ENCODE measurements around the gene VIT.

Gene VIT

GRCh38 chr2:36802952-36803351 lies 106.4 kb downstream of the VIT start:
- no peak for TF ChIP-seq RAD21 (IDR thresholded peaks at IDR 0.05; ENCODE audit: low read depth)
- no peak for TF ChIP-seq REST (IDR thresholded peaks at IDR 0.05; ENCODE audit: low read depth)
- no peak for TF ChIP-seq TCF12 (IDR thresholded peaks at IDR 0.05; ENCODE audit: low read depth)
- TF ChIP-seq EP300 (IDR thresholded peaks at IDR 0.05; ENCODE audit: borderline replicate concordance): no peak
- TF ChIP-seq CREB1 (IDR thresholded peaks at IDR 0.05; ENCODE audit: low read depth): no peak
- no peak for TF ChIP-seq TAF1 (IDR thresholded peaks at IDR 0.05; ENCODE audit: low read depth)
- TF ChIP-seq ZBTB7A (IDR thresholded peaks at IDR 0.05; ENCODE audit: low read depth): no peak
- no peak for TF ChIP-seq EGR1 (IDR thresholded peaks at IDR 0.05)
- TF ChIP-seq CEBPB (IDR thresholded peaks at IDR 0.05): no peak
- TF ChIP-seq MAX (IDR thresholded peaks at IDR 0.05): no peak
- TF ChIP-seq FOXM1 (IDR thresholded peaks at IDR 0.05; ENCODE audit: borderline replicate concordance, low read depth): no peak
- no peak for TF ChIP-seq TEAD4 (IDR thresholded peaks at IDR 0.05)
- no peak for TF ChIP-seq NFIC (IDR thresholded peaks at IDR 0.05)
- TF ChIP-seq USF1 (IDR thresholded peaks at IDR 0.05): no peak
- TF ChIP-seq YY1 (IDR thresholded peaks at IDR 0.05; ENCODE audit: low read depth): no peak

GRCh38 chr2:36805635-36806224 lies 109.2 kb downstream of the VIT start:
- TF ChIP-seq EP300 (IDR thresholded peaks at IDR 0.05; ENCODE audit: borderline replicate concordance) (no peak), YY1 (IDR thresholded peaks at IDR 0.05; ENCODE audit: low read depth) (no peak), REST (IDR thresholded peaks at IDR 0.05; ENCODE audit: low read depth) (no peak), RAD21 (IDR thresholded peaks at IDR 0.05; ENCODE audit: low read depth) (no peak), TEAD4 (IDR thresholded peaks at IDR 0.05) (no peak), FOXM1 (IDR thresholded peaks at IDR 0.05; ENCODE audit: borderline replicate concordance, low read depth) (no peak), MAX (IDR thresholded peaks at IDR 0.05) (no peak), TAF1 (IDR thresholded peaks at IDR 0.05; ENCODE audit: low read depth) (no peak), EGR1 (IDR thresholded peaks at IDR 0.05) (no peak), ZBTB7A (IDR thresholded peaks at IDR 0.05; ENCODE audit: low read depth) (no peak), USF1 (IDR thresholded peaks at IDR 0.05) (no peak), CEBPB (IDR thresholded peaks at IDR 0.05) (no peak), TCF12 (IDR thresholded peaks at IDR 0.05; ENCODE audit: low read depth) (no peak), CREB1 (IDR thresholded peaks at IDR 0.05; ENCODE audit: low read depth) (no peak), NFIC (IDR thresholded peaks at IDR 0.05) (no peak)

- TF ChIP-seq TAF1 (IDR thresholded peaks at IDR 0.05; ENCODE audit: low read depth) (no peak), EGR1 (IDR thresholded peaks at IDR 0.05) (no peak), TCF12 (IDR thresholded peaks at IDR 0.05; ENCODE audit: low read depth) (no peak), YY1 (IDR thresholded peaks at IDR 0.05; ENCODE audit: low read depth) (no peak), EP300 (IDR thresholded peaks at IDR 0.05; ENCODE audit: borderline replicate concordance) (no peak), NFIC (IDR thresholded peaks at IDR 0.05) (no peak), CEBPB (IDR thresholded peaks at IDR 0.05) (no peak)
Observed at GRCh38 chr2:36807223-36807886, 110.8 kb downstream of the VIT start.

- no peak for TF ChIP-seq USF1 (IDR thresholded peaks at IDR 0.05)
- no peak for TF ChIP-seq RAD21 (IDR thresholded peaks at IDR 0.05; ENCODE audit: low read depth)
- no peak for TF ChIP-seq REST (IDR thresholded peaks at IDR 0.05; ENCODE audit: low read depth)
- no peak for TF ChIP-seq YY1 (IDR thresholded peaks at IDR 0.05; ENCODE audit: low read depth)
- no peak for TF ChIP-seq TCF12 (IDR thresholded peaks at IDR 0.05; ENCODE audit: low read depth)
- no peak for TF ChIP-seq MAX (IDR thresholded peaks at IDR 0.05)
- TF ChIP-seq FOXM1 (IDR thresholded peaks at IDR 0.05; ENCODE audit: borderline replicate concordance, low read depth): no peak
- no peak for TF ChIP-seq TAF1 (IDR thresholded peaks at IDR 0.05; ENCODE audit: low read depth)
- TF ChIP-seq EP300 (IDR thresholded peaks at IDR 0.05; ENCODE audit: borderline replicate concordance): no peak
- no peak for TF ChIP-seq CEBPB (IDR thresholded peaks at IDR 0.05)
Observed at GRCh38 chr2:36808386-36809068, 112.0 kb downstream of the VIT start.

Data from Ishikawa (cell line).